ENCODE results near the gene SEC14L1.

SEC14L1 gene

GRCh38 chr17:77126519-77126918 lies 14.2 kb upstream of the SEC14L1 start:
- TF ChIP-seq CTCF (IDR thresholded peaks at IDR 0.05; ENCODE audit: insufficient read depth, low read depth, low read length, missing control alignments): no peak
- DNase-seq (ENCODE audit: low read depth): peak; percentile 37

GRCh38 chr17:77127735-77128361 lies 12.9 kb upstream of the SEC14L1 start:
- no peak overlapping the region for H3K4me3 ChIP-seq (ENCODE audit: low read length)
- no peak for TF ChIP-seq CTCF (IDR thresholded peaks at IDR 0.05; ENCODE audit: insufficient read depth, low read depth, low read length, missing control alignments)
- no peak for DNase-seq (ENCODE audit: low read depth)

More at GRCh38 chr17:77126519-77126918, 14.2 kb upstream of the SEC14L1 start:
- H3K4me3 ChIP-seq (ENCODE audit: low read length): no peak overlapping the region

GRCh38 chr17:77128896-77129567 lies 11.7 kb upstream of the SEC14L1 start:
- DNase-seq (ENCODE audit: low read depth): no peak
- H3K4me3 ChIP-seq (ENCODE audit: low read length): no peak overlapping the region
- TF ChIP-seq CTCF (IDR thresholded peaks at IDR 0.05; ENCODE audit: insufficient read depth, low read depth, low read length, missing control alignments): no peak

- TF ChIP-seq CTCF (IDR thresholded peaks at IDR 0.05; ENCODE audit: insufficient read depth, low read depth, low read length, missing control alignments): no peak
- no peak overlapping the region for H3K4me3 ChIP-seq (ENCODE audit: low read length)
- no peak for DNase-seq (ENCODE audit: low read depth)
These were observed 11.0 kb upstream of the SEC14L1 start for GRCh38 chr17:77129568-77130301.

- no peak overlapping the region for H3K4me3 ChIP-seq (ENCODE audit: low read length)
- no peak for DNase-seq (ENCODE audit: low read depth)
- no peak for TF ChIP-seq CTCF (IDR thresholded peaks at IDR 0.05; ENCODE audit: insufficient read depth, low read depth, low read length, missing control alignments)
These were observed 10.2 kb upstream of the SEC14L1 start for GRCh38 chr17:77130525-77130924.

DNA sequence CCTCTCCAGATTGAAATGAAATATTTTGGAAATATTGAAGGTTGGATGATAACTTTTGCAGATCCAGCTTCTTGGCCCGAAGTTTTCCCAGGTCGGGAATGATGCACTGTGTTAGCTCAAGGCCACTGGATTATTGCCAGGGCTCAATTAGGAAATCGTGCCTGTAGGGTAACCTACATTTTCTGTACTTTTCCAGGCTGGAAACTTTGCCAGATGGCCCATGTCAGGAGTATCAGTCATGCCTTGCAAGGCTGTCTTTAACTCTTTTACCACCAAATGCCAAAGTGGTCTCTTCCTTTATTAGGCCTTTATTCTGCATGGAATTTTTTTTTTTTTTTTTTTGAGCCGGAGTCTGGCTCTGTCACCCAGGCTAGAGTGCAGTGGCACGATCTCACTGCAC lies 8.9 kb upstream of the SEC14L1 start:
- H3K4me3 ChIP-seq (ENCODE audit: low read length): no peak overlapping the region
- no peak for TF ChIP-seq CTCF (IDR thresholded peaks at IDR 0.05; ENCODE audit: insufficient read depth, low read depth, low read length, missing control alignments)
- DNase-seq (ENCODE audit: low read depth): peak; percentile 77
